Measurements from ENCODE around the gene TNFAIP8L2. TPM values are rescaled to one million over a fixed set of nuclear protein-coding genes. Genes with fewer than 3 reads are reported as not detected.

The TNFAIP8L2 gene
- total and polyA plus RNA-seq, 2 of the 8 experiments (the other 6 are each of a cell fraction or from before 2014, with no cell fraction given), result not detected

- H2AK5ac ChIP-seq (ENCODE audit: low read depth, low read length), result peak overlapping the region; percentile 20; the same call in 1 of the 2 replicates
- no peak overlapping the region for H4K8ac ChIP-seq (ENCODE audit: extremely low read depth, insufficient read depth, low read length)
- peaks cover 16% of the 10 kb centered on the region for H3K23me2 ChIP-seq (ENCODE audit: low read depth, low read length)
- H3K4me2 ChIP-seq (ENCODE audit: insufficient read depth in 1 of 2, low read depth in 2 of 2, low read length in 2 of 2), result peak overlapping the region; percentile 98 to 100
- ChIA-PET CTCF (ENCODE audit: partially characterized antibody) (interaction anchor here (0.7 to 4.7 kb wide), 11 partner anchors 10 to 63 kb away, joined by 3 to 54 read pairs (median 5); partner anchors contain the start of gene TNFAIP8L2), POLR2A (ENCODE audit: partially characterized antibody) (interaction anchor here (1.1 to 10.7 kb wide), 6 partner anchors 11 to 183 kb away, joined by 3 to 124 read pairs (median 5); partner anchors contain the start of genes LYSMD1, SCNM1 and TNFAIP8L2)
- WGBS, 2 experiments (ENCODE audit: extremely low coverage in 1 of 2, insufficient coverage in 1 of 2, insufficient read length in 1 of 2, insufficient replicate concordance in 2 of 2, low coverage in 1 of 2, low lambda C conversion rate in 2 of 2, missing lambda C conversion rate in 1 of 2), result 58% methylated on average over 6 of the region's 7 CpGs; no CpG with 5 or more reads in 1 of the 2 experiments
- H2BK15ac ChIP-seq (ENCODE audit: low read length), result peak overlapping the region; percentile 81; the same call in 1 of the 2 replicates
- peaks cover 5% of the 10 kb centered on the region; the same call in 1 of the 2 replicates for H3K79me1 ChIP-seq (ENCODE audit: low read depth, low read length)
- no peak for DNase-seq (ENCODE audit: low read depth in 1 of 2, low spot score in 2 of 2)
- H4K91ac ChIP-seq (replicated peaks; ENCODE audit: insufficient read length, low read length), result no peak overlapping the region
- H3K14ac ChIP-seq (ENCODE audit: insufficient read length), result no peak overlapping the region
- no peak for FAIRE-seq
- peak overlapping the region; percentile 17 for H3K18ac ChIP-seq (ENCODE audit: extremely low read depth, low read length)
- H2BK20ac ChIP-seq (ENCODE audit: low read length), result no peak overlapping the region; the same call in 1 of the 2 replicates
- no peaks in the 10 kb centered on the region for H3K9me3 ChIP-seq (ENCODE audit: insufficient read depth in 2 of 2, low read depth in 1 of 2, low read length in 1 of 2)
- H2AFZ ChIP-seq (ENCODE audit: low read length), result no peak overlapping the region
- no peak for TF ChIP-seq EZH2 (IDR thresholded peaks at IDR 0.05; ENCODE audit: low read depth, low read length, severe bottlenecking)
- 0 out of 4 replicates have a peak, but pooled peaks of 1 of the 2 experiments have one; percentile 19 for TF ChIP-seq SIN3A (conservative IDR thresholded peaks at IDR 0.05 in 1 of 2, IDR thresholded peaks at IDR 0.05 in 1 of 2; ENCODE audit: low read depth in 1 of 2, low read length in 2 of 2)
- no peaks in the 10 kb centered on the region for H4K20me1 ChIP-seq (replicated peaks in 1 of 2; ENCODE audit: control insufficient read depth in 1 of 2, insufficient read depth in 2 of 2, low read length in 2 of 2)
- H3K36me3 ChIP-seq (ENCODE audit: control insufficient read depth in 2 of 4, insufficient read depth in 4 of 4, low read length in 3 of 4), result no peaks in the 10 kb centered on the region; a peak in 2 of 8 replicates
- no peak overlapping the region for H2BK120ac ChIP-seq (replicated peaks; ENCODE audit: low read depth, low read length)
- no peak overlapping the region for H4K5ac ChIP-seq (ENCODE audit: insufficient read length, low read depth, low read length)
- peaks cover 15 to 31% (median 21%) of the 10 kb centered on the region in 4 experiments for H3K4me1 ChIP-seq (replicated peaks in 1 of 4; ENCODE audit: control insufficient read depth in 3 of 4, insufficient read depth in 4 of 4, low read length in 3 of 4)
- peak overlapping the region; percentile 51; the same call in 1 of the 2 replicates for H2BK12ac ChIP-seq (ENCODE audit: low read depth, low read length)
- peak overlapping the region; percentile 47; the same call in 1 of the 2 replicates for H2BK5ac ChIP-seq (ENCODE audit: low read depth, low read length)
- H3K56ac ChIP-seq (replicated peaks; ENCODE audit: insufficient read length, low read depth, low read length), result no peak overlapping the region
- H3K4me3 ChIP-seq (ENCODE audit: extremely low read depth in 1 of 4, insufficient read depth in 2 of 4, low read depth in 3 of 4, low read length in 4 of 4), result peak overlapping the region; percentile 81 to 88 (median 85); a peak in 6 of 8 replicates
- peaks cover 0 to 17% (median 8%) of the 10 kb centered on the region in 4 experiments; a peak in 5 of 7 replicates for H3K27me3 ChIP-seq (replicated peaks in 1 of 4; ENCODE audit: control insufficient read depth in 3 of 4, extremely low read depth in 1 of 4, insufficient read depth in 3 of 4, low read length in 3 of 4)
- peak overlapping the region; percentile 11 for H3K4ac ChIP-seq (replicated peaks; ENCODE audit: insufficient read length, low read depth, low read length)
- H3K27ac ChIP-seq (ENCODE audit: low read depth, low read length), result no peak overlapping the region
- no peaks in the 10 kb centered on the region for H3K79me2 ChIP-seq (ENCODE audit: control insufficient read depth in 1 of 2, insufficient read depth in 2 of 2, low read length in 2 of 2)
- H3K23ac ChIP-seq (ENCODE audit: insufficient read length), result no peak overlapping the region
- H3K9ac ChIP-seq (replicated peaks in 1 of 4; ENCODE audit: extremely low read depth in 1 of 4, low read depth in 3 of 4, low read length in 3 of 4), result 0 out of 7 replicates have a peak overlapping the region, but pooled peaks of 1 of the 4 experiments have one; percentile 42
Measured at GRCh38 chr1:151144474-151145303, 11.8 kb upstream of the TNFAIP8L2 start.

All from H1 (cell line).